Measurements from ENCODE around the gene FLT3. TPM values are rescaled to one million over a fixed set of nuclear protein-coding genes. Genes with fewer than 3 reads are reported as not detected.
A peak's percentile ranks its signal among the peaks of the same experiment; 100 is the strongest.
"Not testable (repeated sequence)": the region's sequence is repeated elsewhere in the genome, so short reads cannot be mapped to it uniquely, and the experiment has no call there.

FLT3 gene
- total RNA-seq, 2 donors from 2014 or later, result 0.09 to 0.12 TPM

DNA sequence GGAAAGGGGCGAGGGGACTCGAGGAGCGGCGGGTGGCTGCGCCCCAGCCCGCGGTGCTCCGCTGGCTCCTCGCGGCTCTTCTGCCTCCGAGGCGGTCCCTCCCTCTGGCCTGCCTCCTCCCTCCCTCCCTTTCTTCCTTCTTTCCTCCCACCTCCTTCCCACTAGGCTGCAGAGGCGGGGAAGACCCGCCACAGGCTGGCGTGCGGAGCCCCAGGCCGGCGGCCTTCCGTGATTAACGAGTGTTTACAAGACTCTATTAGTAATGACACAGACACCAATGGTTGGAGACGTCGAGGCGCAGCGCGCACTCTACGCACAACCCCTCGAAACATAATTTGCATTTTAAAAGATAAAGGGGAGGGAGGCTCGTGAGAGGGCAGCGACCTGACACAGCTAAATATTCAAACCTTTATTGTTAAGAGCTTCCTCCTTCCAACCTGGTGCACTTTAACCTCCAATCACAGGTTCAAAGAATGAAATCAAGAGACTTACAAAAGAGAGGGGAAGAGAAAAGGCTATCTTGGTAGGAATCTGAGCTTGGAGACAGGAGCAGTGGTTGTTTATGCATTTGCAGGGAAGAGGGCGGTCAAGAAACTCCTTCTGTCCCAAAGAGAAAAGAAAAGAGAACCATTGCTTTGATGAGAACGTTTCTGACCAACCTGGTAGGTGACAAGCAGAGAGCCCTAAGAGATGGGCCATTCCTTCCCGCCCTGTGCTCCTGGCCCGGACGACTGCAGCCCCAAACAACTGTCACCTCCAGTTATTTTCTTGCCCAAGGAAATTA lies 131.1 kb downstream of the FLT3 start, which contains the start of gene CDX2:
CDX2 (minus strand) TSS at position 234 of the 784 bp plus-strand sequence. CDS start 309 bp downstream, outside the sequence.
- no peak within 1 kb of the TSS for H3K27ac Mint-ChIP-seq
- peaks cover 32% of the 10 kb centered on the region for H3K4me1 Mint-ChIP-seq (ENCODE audit: low read depth)
- ATAC-seq (replicated peaks in 1 of 2) (no peak), DNase-seq (no peak)
- H3K4me3 Mint-ChIP-seq, result peak within 1 kb of the TSS; percentile 57 to 67
- no peaks in the 10 kb centered on the region for H3K9me3 Mint-ChIP-seq
- H3K36me3 Mint-ChIP-seq (ENCODE audit: insufficient read depth in 2 of 2), result peaks cover 0 to 3% of the 10 kb centered on the region in 2 donors
- peaks cover 86% of the 10 kb centered on the region for H3K27me3 Mint-ChIP-seq (ENCODE audit: low read depth)

DNA sequence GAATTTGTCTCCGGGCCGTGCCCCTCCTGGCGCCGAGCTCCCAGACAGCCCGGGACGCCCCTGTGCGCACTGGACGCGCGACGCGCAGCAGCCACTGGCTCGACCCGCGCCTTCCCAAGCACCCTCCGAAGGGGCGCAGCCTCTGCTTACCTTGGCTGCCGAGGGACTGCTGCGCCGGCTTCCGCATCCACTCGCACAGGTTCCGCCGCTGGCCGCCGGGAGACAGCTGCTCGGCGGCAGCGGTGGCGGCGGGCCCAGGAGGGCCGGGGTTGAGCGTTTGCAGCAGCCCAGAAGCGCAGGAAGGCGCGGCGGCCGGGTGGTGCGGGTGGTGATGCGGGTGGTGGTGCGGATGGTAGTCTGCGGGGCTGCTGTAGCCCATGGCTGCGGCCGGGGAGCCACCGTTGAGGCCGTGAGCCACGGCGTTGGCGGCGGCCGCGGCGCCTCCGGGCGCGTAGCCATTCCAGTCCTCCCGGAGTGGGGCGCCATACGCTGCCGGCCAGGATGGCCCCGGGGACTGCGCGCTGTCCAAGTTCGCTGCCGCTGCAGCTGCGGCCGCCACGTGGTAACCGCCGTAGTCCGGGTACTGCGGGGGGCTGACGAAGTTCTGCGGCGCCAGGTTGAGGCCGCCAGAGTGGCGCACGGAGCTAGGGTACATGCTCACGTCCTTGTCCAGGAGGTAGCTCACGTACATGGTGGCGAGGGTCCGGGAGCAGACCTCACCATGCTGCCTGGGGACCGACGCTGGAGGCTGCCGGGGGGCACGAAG lies 131.9 kb downstream of the FLT3 start:
- no peak for DNase-seq
- H3K36me3 Mint-ChIP-seq (ENCODE audit: insufficient read depth in 2 of 2), result peaks cover 0 to 3% of the 10 kb centered on the region in 2 donors

DNA sequence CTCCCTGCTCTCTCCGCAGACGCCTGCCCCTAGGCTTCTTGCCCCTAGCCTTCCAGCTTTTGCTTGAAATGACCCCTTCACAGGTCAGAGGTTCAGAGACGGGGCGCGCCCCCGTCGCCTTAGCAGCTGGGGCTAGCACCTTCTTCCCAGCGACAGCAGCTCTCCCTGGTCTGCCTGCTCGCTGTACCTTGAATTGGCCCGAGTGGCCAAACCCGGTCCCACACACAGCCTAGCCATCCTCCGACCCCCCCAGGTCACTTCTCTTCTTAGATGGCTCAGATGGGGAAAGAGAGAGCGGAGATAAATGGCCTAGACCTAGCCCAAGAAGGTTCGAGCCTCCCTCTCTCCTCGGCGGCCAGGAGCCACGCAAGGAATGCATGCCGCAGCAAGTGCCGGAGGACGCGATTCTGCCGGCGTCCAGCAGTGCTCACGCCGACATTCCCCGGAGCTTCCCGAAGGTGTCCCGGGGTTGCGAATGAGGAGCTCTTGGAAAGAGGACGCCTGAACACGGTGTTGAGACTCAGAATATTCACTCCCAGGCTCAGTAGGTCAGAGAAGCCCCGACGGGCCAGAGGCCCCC lies 132.6 kb downstream of the FLT3 start:
- DNase-seq (no peak), ATAC-seq (replicated peaks in 1 of 2) (no peak)
- Mint-ChIP-seq H3K9me3 (no peaks in the 10 kb centered on the region), H3K4me3 (peak overlapping the region; percentile 55 to 60), H3K27me3 (ENCODE audit: low read depth) (peaks cover 85% of the 10 kb centered on the region), H3K36me3 (ENCODE audit: insufficient read depth in 2 of 2) (peaks cover 0 to 3% of the 10 kb centered on the region in 2 donors), H3K4me1 (ENCODE audit: low read depth) (peaks cover 32% of the 10 kb centered on the region), H3K27ac (peak overlapping the region; percentile 63)

More for the DNA sequence above, 131.9 kb downstream of the FLT3 start:
- Mint-ChIP-seq H3K27me3 (ENCODE audit: low read depth) (peaks cover 86% of the 10 kb centered on the region), H3K4me1 (ENCODE audit: low read depth) (peaks cover 32% of the 10 kb centered on the region), H3K4me3 (peak overlapping the region; percentile 40 to 55), H3K9me3 (no peaks in the 10 kb centered on the region), H3K27ac (no peak overlapping the region)
- ATAC-seq (replicated peaks in 1 of 2), result peak in 1 of 2 donors; percentile 24

DNA sequence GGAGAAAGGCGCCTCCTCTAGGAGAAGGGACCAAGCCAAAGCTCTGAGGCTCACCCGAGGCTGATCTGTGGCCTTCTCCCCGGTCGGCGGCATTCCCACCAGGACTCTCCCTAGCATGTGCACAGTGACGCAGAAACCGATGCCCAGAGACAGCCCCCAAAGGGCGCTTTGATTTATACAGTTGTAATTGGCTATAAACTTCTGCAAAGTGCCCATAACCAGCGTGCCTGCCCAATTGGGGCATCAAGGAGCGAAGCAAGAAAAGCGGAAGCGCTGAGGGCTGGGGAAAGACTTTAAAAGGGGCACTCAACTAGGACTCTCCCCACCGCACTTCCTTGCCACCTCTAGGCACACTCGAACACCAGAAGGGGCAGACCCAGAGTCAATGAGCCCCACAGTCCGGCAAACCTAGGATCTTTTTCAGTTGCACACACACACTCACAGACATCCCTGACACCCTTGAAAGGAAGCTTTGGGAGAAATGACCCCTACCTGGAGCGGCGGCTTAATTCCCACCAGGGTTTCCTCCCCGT lies 133.1 kb downstream of the FLT3 start:
- no peak for ATAC-seq (replicated peaks in 1 of 2)
- Mint-ChIP-seq H3K9me3 (no peaks in the 10 kb centered on the region), H3K27me3 (ENCODE audit: low read depth) (peaks cover 84% of the 10 kb centered on the region), H3K27ac (no peak overlapping the region), H3K4me3 (peak overlapping the region; percentile 27 to 60), H3K4me1 (ENCODE audit: low read depth) (peaks cover 32% of the 10 kb centered on the region), H3K36me3 (ENCODE audit: insufficient read depth in 2 of 2) (peaks cover 0 to 3% of the 10 kb centered on the region in 2 donors)
- DNase-seq, result no peak

DNA sequence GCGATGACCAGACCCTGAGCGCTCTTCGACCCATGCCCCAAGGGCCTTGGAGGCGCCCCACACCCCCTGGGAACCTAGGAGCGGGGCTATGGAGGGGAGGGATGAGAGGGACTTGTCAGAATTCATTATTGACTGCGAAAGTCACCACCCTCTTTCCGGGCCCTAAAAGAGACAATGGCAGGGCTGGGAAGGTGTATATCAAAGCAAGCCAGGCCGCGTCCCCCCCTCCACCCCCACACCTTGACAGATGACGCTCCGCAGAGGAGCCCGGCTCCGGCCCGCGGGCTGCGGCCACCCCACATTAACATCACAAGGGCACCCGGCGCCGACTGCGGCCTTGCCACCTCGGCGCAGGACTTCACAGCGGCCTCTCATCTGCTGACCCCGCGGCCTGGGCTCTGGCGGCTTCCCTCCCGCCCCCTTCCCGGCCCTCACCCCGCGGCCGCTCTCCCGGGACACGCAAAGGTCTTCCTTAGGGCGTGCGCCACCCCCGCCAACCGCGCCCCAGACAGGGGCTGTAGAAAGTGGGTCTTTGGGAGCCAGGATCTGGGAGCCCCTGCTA lies 133.7 kb downstream of the FLT3 start:
- peaks cover 85% of the 10 kb centered on the region for H3K27me3 Mint-ChIP-seq (ENCODE audit: low read depth)
- DNase-seq (no peak), ATAC-seq (replicated peaks in 1 of 2) (no peak)
- H3K9me3 Mint-ChIP-seq, result no peaks in the 10 kb centered on the region
- peaks cover 0 to 3% of the 10 kb centered on the region in 2 donors for H3K36me3 Mint-ChIP-seq (ENCODE audit: insufficient read depth in 2 of 2)
- peak overlapping the region; percentile 25 to 60 for H3K4me3 Mint-ChIP-seq
- H3K27ac Mint-ChIP-seq, result no peak overlapping the region
- H3K4me1 Mint-ChIP-seq (ENCODE audit: low read depth), result peaks cover 32% of the 10 kb centered on the region

DNA sequence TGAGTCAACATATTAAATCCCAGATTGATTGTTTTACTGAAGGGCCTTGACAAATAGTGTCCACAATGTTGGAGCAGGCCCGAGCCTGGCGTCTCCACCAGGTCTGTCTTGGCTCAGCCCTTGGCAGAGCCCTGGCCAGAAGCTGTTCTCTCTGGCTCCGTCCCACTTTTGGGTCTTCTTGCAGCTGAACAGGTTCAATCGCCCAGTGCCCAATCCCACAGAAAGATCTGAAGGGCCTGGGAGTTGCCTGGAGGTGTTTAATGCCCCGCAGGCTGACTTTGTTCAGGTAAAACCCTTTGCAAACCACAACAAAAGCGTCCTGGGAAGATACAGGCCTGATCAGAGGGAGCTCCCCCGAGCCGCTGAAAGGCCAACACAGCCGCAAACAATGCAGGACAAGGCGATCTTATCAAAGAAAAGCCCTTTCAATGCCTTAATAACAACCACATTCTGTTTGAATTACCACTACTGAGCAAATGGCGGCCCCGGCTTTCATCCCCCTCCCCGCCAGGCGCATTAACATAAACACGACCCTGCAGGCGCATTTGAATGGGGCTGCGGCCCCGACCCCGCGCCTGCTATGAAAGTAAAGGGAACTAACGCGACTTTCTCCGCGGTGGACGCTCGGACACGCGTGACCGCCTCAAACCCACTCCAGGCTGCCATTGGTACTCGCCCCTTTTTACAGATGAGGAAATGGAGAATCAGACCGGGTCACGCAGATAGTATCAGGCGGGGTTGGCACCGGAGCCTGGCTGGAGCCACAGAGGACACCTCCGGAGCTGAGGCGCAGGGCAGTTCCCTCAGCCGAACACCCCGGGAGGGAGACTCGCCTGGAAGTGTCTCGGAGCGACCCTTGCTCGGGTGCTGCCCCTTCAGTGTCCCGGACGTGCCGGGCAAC lies 134.4 kb downstream of the FLT3 start:
- no peak overlapping the region for H3K4me3 Mint-ChIP-seq
- DNase-seq, result no peak
- H3K27ac Mint-ChIP-seq, result no peak overlapping the region
- no peak for ATAC-seq (replicated peaks in 1 of 2)
- H3K27me3 Mint-ChIP-seq (ENCODE audit: low read depth), result peaks cover 85% of the 10 kb centered on the region
- peaks cover 0 to 3% of the 10 kb centered on the region in 2 donors for H3K36me3 Mint-ChIP-seq (ENCODE audit: insufficient read depth in 2 of 2)
- no peaks in the 10 kb centered on the region for H3K9me3 Mint-ChIP-seq
- peaks cover 32% of the 10 kb centered on the region for H3K4me1 Mint-ChIP-seq (ENCODE audit: low read depth)

DNA sequence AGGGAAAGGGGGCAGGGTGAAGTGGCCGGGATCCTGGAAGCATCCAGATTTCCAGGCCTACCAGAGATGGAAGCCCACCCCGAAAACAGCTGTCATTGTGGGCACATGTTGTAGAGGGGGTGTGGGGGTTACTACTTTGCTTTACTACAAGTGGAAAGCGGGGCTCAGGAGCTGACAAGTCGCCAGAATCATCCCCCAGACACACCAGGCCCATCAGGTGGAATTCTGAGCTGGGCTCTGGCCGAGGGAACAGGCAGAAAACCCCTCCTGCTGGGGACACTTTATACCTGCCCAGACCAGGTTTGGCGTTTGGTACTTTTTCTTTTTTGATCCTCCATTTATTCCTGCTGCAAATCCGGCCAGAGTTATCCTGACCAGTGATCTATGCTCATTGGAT lies 135.0 kb downstream of the FLT3 start:
- Mint-ChIP-seq H3K4me1 (ENCODE audit: low read depth) (peaks cover 28% of the 10 kb centered on the region), H3K27ac (no peak overlapping the region), H3K27me3 (ENCODE audit: low read depth) (peaks cover 81% of the 10 kb centered on the region), H3K4me3 (no peak overlapping the region), H3K9me3 (no peaks in the 10 kb centered on the region), H3K36me3 (ENCODE audit: insufficient read depth in 2 of 2) (peaks cover 0 to 3% of the 10 kb centered on the region in 2 donors)
- DNase-seq (no peak), ATAC-seq (replicated peaks in 1 of 2) (no peak)

DNA sequence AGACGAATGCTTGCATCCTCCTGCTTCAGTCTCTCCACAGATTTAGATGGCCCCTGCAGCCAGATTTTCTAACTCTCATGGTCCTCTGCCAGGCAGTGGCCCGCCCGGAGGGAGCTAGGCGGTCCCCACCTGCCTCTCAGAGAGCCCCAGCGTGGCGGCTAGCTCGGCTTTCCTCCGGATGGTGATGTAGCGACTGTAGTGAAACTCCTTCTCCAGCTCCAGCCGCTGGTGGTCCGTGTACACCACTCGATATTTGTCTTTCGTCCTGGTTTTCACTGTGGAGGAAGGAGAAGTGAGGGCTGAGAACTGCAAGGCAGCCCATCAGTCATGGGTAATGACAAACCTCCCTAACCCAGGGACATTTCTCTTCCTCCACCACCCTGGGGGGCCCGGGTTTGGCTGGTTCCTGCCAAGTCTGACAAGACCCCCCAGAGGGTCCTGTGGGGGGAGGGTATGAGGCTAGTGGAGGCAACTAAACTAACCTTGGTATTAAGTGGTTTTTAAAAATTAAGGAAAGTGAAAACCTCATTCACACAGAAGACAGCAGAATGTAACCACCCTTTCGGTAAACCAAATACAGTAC lies 135.5 kb downstream of the FLT3 start:
- H3K27me3 Mint-ChIP-seq (ENCODE audit: low read depth), result peaks cover 83% of the 10 kb centered on the region
- ATAC-seq (replicated peaks in 1 of 2) (no peak), DNase-seq (no peak)
- no peaks in the 10 kb centered on the region for H3K9me3 Mint-ChIP-seq
- peaks cover 0 to 3% of the 10 kb centered on the region in 2 donors for H3K36me3 Mint-ChIP-seq (ENCODE audit: insufficient read depth in 2 of 2)
- H3K4me1 Mint-ChIP-seq (ENCODE audit: low read depth), result peaks cover 31% of the 10 kb centered on the region
- H3K27ac Mint-ChIP-seq, result no peak overlapping the region
- no peak overlapping the region for H3K4me3 Mint-ChIP-seq

DNA sequence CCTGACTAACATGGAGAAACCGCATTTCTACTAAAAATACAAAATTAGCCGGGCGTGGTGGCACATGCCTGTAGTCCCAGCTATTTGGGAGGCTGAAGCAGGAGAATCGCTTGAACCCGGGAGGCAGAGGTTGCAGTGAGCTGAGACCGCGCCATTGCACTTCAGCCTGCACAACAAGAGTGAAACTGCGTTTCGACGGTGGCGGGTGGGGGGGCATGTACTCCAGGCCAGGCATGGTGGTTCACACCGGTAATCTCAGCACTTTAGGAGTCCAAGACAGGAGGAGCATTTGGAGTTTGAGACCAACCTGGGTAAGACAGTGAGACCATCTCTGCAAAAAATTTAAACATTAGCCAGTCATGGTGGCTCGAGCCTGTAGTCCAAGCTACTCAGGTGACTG lies 136.2 kb downstream of the FLT3 start:
- H3K9me3 Mint-ChIP-seq; H3K4me3 Mint-ChIP-seq; H3K36me3 Mint-ChIP-seq (ENCODE audit: insufficient read depth in 2 of 2); ATAC-seq (replicated peaks in 1 of 2); H3K27ac Mint-ChIP-seq; DNase-seq: not testable (repeated sequence)
- Mint-ChIP-seq H3K4me1 (ENCODE audit: low read depth) (peaks cover 25% of the 10 kb centered on the region), H3K27me3 (ENCODE audit: low read depth) (peaks cover 83% of the 10 kb centered on the region)

DNA sequence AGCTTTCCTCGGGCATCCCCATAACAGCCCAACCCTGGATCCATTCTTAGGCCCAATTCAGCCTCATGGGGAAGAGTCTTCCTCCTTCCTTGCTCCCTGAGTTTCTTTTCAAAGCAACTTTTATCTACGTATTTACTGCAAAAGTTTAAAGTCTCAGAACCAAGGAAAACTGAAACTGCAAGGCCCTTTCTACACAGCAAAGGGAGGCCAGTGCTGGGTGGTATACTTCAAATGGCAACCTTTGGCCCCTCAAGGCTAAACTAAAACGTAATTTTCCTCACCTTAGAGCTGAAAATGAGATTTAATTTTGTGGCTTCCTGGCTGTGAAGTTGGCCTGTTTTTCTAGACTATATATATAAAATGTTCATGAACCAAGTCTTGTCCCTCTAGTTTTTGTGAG lies 136.9 kb downstream of the FLT3 start:
- Mint-ChIP-seq H3K36me3 (ENCODE audit: insufficient read depth in 2 of 2) (peaks cover 0 to 3% of the 10 kb centered on the region in 2 donors), H3K4me3 (no peak overlapping the region), H3K9me3 (no peaks in the 10 kb centered on the region), H3K4me1 (ENCODE audit: low read depth) (peaks cover 23% of the 10 kb centered on the region), H3K27me3 (ENCODE audit: low read depth) (peaks cover 86% of the 10 kb centered on the region), H3K27ac (no peak overlapping the region)
- ATAC-seq (replicated peaks in 1 of 2), result no peak
- no peak for DNase-seq

DNA sequence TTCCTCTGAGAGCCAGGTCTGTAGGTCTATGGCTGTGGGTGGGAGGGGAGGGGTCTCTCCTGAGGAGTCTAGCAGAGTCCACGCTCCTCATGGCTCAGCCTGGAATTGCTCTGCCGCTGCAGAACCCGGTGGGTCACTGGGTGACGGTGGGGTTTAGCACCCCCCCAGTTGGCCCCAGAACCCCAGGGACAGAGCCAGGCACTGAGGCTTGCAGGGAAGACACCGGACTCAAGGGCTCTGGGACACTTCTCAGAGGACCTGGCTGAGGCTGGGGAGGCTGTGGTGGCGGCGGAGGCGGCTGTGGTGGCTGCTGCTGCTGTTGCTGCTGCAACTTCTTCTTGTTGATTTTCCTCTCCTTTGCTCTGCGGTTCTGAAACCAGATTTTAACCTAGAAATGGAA lies 137.4 kb downstream of the FLT3 start:
- Mint-ChIP-seq H3K9me3 (no peaks in the 10 kb centered on the region), H3K36me3 (ENCODE audit: insufficient read depth in 2 of 2) (peaks cover 0 to 3% of the 10 kb centered on the region in 2 donors), H3K27ac (no peak overlapping the region), H3K4me1 (ENCODE audit: low read depth) (peaks cover 21% of the 10 kb centered on the region), H3K27me3 (ENCODE audit: low read depth) (peaks cover 87% of the 10 kb centered on the region), H3K4me3 (no peak overlapping the region)
- ATAC-seq (replicated peaks in 1 of 2), result no peak
- DNase-seq, result no peak

All from activated T-cell treated with anti-CD3 and anti-CD28 coated beads, Interleukin-2, amount 50 U/mL, for 72 hours (primary cell).